Kidney epithelial cell (primary cell): ENCODE data around the gene TMEM151A. TPM values are rescaled to one million over a fixed set of nuclear protein-coding genes. Genes with fewer than 3 reads are reported as not detected.

Source experiments
- DNase-seq: peaks from one replicate; pipeline ENCODE4 v3.0.0-alpha.2; 2010; ENCODE audit warnings: low read depth
- H3K27me3 ChIP-seq: 2 replicates; pipeline ENCODE4 v1.6.0; 2011; ENCODE audit warnings: low read length; ENCODE audit not compliant: control insufficient read depth, insufficient read depth
- H3K36me3 ChIP-seq: 2 replicates; pipeline ENCODE4 v1.5.1; 2011; ENCODE audit warnings: low read length; ENCODE audit not compliant: control insufficient read depth, insufficient read depth
- H3K4me3 ChIP-seq: 2 replicates; pipeline ENCODE4 v1.5.1; 2011; ENCODE audit warnings: low read depth, mild to moderate bottlenecking, control low read depth, low read length
- CTCF ChIP-seq: IDR thresholded peaks from 2 replicates; pipeline ENCODE4 v1.5.1; 2011; ENCODE audit warnings: mild to moderate bottlenecking, moderate library complexity, low read length, control low read depth, inconsistent platforms; ENCODE audit not compliant: insufficient read depth, poor library complexity, severe bottlenecking
- total RNA-seq: library from RNA; depleted of rRNA; stranded (reverse); fragments of >200 nt; gene quantifications from 2 replicates; pipeline ENCODE4 v1.2.3, GENCODE V29; 2015

Gene TMEM151A
- total RNA-seq, 1 donor from 2014 or later, result 0.08 TPM

GRCh38 chr11:66283461-66284105, 8.1 kb upstream of the TMEM151A start:
- no peak overlapping the region for H3K4me3 ChIP-seq
- H3K36me3 ChIP-seq, result no peaks in the 10 kb centered on the region
- H3K27me3 ChIP-seq, result peaks cover 10% of the 10 kb centered on the region
- DNase-seq, result no peak
- TF ChIP-seq CTCF, result no peak

- H3K4me3 ChIP-seq, result no peak overlapping the region
- H3K27me3 ChIP-seq, result peaks cover 1% of the 10 kb centered on the region
- no peak for TF ChIP-seq CTCF
- DNase-seq, result no peak
- H3K36me3 ChIP-seq, result no peaks in the 10 kb centered on the region
Measured at GRCh38 chr11:66284526-66285078, 7.1 kb upstream of the TMEM151A start.

- no peak for DNase-seq
- H3K36me3 ChIP-seq, result no peaks in the 10 kb centered on the region
- no peak overlapping the region for H3K4me3 ChIP-seq
- TF ChIP-seq CTCF, result no peak
- H3K27me3 ChIP-seq, result no peaks in the 10 kb centered on the region
Measured at GRCh38 chr11:66285250-66285947, 6.3 kb upstream of the TMEM151A start.

- TF ChIP-seq CTCF, result no peak
- Histone ChIP-seq H3K4me3 (no peak overlapping the region), H3K27me3 (peaks cover 7% of the 10 kb centered on the region), H3K36me3 (no peaks in the 10 kb centered on the region)
- no peak for DNase-seq
Measured at GRCh38 chr11:66286699-66287098, 5.0 kb upstream of the TMEM151A start.

- peaks cover 13% of the 10 kb centered on the region for H3K27me3 ChIP-seq
- no peak for DNase-seq
- no peak for TF ChIP-seq CTCF
- no peaks in the 10 kb centered on the region for H3K36me3 ChIP-seq
- no peak overlapping the region for H3K4me3 ChIP-seq
Measured at GRCh38 chr11:66287211-66287888, 4.3 kb upstream of the TMEM151A start.
